ENCODE measurements around the gene DLG2.
"Not testable (repeated sequence)": the region's sequence is repeated elsewhere in the genome, so short reads cannot be mapped to it uniquely, and the experiment has no call there.

The DLG2 gene

DNA sequence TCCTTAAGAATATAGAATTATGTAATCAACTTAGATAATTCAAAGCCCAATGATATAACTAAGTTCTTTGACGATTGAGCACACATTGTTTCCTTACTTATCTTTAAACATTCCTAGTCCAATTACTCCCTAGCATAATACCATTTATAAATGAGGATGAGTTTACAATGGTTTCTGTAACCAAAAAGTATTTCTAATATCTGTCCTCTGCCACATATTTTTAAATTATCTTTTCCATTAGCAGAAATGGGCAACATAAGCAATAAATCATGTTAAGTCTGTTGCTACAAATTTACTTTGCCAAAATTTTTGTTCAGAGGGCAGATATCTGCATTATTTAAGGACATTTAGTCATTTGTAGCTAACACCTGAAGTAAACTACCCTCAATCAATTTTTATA, 31.0 kb upstream of the DLG2 start:
- no peak overlapping the region for H3K27ac Mint-ChIP-seq
- ATAC-seq (replicated peaks): no peak
- no peak overlapping the region for H3K4me3 Mint-ChIP-seq
- no peak for DNase-seq
- peaks cover 19 to 23% of the 10 kb centered on the region in 2 donors for H3K36me3 Mint-ChIP-seq
- H3K27me3 Mint-ChIP-seq: no peaks in the 10 kb centered on the region
- H3K4me1 Mint-ChIP-seq: peaks cover 14 to 38% of the 10 kb centered on the region in 2 donors
- no peaks in the 10 kb centered on the region for H3K9me3 Mint-ChIP-seq

GRCh38 chr11:85656777-85657176, 29.6 kb upstream of the DLG2 start:
- DNase-seq: no peak
- H3K27ac Mint-ChIP-seq: no peak overlapping the region
- no peaks in the 10 kb centered on the region for H3K27me3 Mint-ChIP-seq
- H3K4me3 Mint-ChIP-seq: no peak overlapping the region
- H3K9me3 Mint-ChIP-seq: no peaks in the 10 kb centered on the region
- ATAC-seq (replicated peaks): no peak
- peaks cover 15 to 45% of the 10 kb centered on the region in 2 donors for H3K4me1 Mint-ChIP-seq
- peaks cover 15 to 21% of the 10 kb centered on the region in 2 donors for H3K36me3 Mint-ChIP-seq

GRCh38 chr11:85654343-85654742, 27.2 kb upstream of the DLG2 start:
- DNase-seq; ATAC-seq (replicated peaks); H3K9me3 Mint-ChIP-seq; H3K4me3 Mint-ChIP-seq; H3K27me3 Mint-ChIP-seq; H3K27ac Mint-ChIP-seq: not testable (repeated sequence)
- Mint-ChIP-seq H3K4me1 (peaks cover 11 to 42% of the 10 kb centered on the region in 2 donors), H3K36me3 (peaks cover 5 to 18% of the 10 kb centered on the region in 2 donors)

DNA sequence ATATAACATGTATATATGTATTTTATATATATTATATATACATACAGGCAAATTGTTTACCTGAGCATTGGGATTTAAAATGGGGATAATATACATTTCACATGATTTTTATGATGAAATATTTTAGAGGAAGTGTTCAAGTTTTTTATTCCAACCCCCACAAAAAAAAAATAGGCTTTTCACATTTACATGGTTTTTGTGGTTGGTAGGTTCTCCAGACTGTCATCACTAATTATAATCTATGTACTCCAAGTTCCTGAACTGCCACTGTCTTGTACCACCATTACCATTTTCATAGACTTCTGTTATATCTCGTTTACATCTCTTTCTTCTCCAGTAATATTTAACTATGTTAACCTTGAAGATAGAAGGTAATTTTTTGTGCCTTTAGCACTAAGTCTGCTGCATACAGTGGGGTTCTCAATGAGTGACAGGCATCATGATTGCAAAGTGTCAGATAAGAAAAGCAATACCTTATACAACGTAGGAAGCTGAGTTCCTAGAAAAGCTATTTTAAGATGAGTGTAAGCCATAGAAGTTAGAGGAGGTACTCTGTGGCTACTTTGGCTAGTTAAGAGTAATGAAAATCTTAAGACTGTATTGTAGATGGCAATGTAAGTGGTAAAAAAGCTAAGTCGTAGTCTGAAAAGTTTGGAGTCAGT, 25.8 kb upstream of the DLG2 start:
- H3K4me3 Mint-ChIP-seq: no peak overlapping the region
- ATAC-seq (replicated peaks) (no peak), DNase-seq (no peak)
- H3K27me3 Mint-ChIP-seq: no peaks in the 10 kb centered on the region
- H3K4me1 Mint-ChIP-seq: peaks cover 13 to 47% of the 10 kb centered on the region in 2 donors
- H3K9me3 Mint-ChIP-seq: no peaks in the 10 kb centered on the region
- H3K36me3 Mint-ChIP-seq: peaks cover 5 to 18% of the 10 kb centered on the region in 2 donors
- H3K27ac Mint-ChIP-seq: no peak overlapping the region

DNA sequence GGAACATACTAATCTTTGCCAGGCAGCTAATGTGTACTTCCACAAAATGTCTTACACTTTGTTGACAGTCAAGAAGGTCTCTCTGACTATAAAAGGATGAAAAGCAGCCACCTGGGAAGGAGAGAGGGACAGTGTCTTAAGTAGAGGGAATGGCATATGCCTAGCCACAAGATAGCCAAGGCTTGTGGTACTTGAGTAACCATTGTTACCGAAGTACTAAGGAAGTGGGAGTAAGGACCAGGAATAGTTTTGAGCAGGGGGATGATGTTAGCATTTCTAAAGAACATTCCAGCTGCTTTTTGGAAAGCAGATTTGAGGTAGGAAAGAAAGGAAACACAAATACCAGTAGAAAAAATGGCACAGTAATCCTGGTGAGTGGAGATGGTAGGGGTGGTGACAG, 24.0 kb upstream of the DLG2 start:
- H3K4me3 Mint-ChIP-seq: no peak overlapping the region
- ATAC-seq (replicated peaks): no peak
- H3K27ac Mint-ChIP-seq: peak overlapping the region; percentile 52
- DNase-seq: no peak
- H3K4me1 Mint-ChIP-seq: peaks cover 11 to 41% of the 10 kb centered on the region in 2 donors
- H3K36me3 Mint-ChIP-seq: peaks cover 0 to 14% of the 10 kb centered on the region in 2 donors
- H3K9me3 Mint-ChIP-seq: no peaks in the 10 kb centered on the region
- no peaks in the 10 kb centered on the region for H3K27me3 Mint-ChIP-seq

DNA sequence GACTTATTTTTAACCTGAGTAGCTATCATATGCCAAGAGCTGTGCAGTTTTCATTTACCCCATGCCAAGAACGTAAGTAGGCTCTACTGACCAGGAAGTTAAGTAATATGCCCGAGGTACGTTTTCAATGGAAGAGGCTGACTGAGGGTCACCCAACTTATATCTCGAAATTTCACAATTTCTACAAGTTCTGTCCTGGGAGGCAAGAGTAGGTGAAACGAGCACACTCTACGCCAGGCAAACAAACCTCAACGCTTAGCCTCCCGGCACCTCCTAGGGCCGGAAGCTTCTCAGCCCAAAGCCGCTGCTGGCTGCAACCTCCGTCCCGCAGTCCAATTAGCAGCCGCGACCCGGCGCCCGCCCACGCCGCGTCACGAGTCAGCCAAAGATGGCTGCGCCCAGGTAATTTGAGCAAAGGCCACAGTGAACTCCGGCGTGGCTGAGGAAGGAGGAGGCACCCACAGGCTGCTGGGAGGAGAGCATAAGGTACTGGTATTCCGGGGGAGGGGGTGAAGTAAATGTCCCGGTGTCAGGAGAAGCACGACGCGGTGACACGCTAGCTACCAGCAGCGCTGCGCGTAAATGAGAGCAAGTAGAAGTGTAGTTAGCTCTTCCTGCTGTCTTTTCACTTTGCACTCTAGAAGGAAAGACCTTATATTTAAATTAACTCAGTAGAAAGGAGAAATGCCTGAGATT, 20.6 kb upstream of the DLG2 start, which contains the start of gene TMEM126A:
TMEM126A (plus strand) TSS at position 364 of the 696 bp plus-strand sequence. CDS start 2,289 bp downstream, outside the sequence.
- Mint-ChIP-seq H3K27ac (peak within 1 kb of the TSS; percentile 95), H3K9me3 (no peaks in the 10 kb centered on the region), H3K4me3 (peak within 1 kb of the TSS; percentile 87 to 96), H3K4me1 (peaks cover 9 to 30% of the 10 kb centered on the region in 2 donors), H3K36me3 (peaks cover 0 to 14% of the 10 kb centered on the region in 2 donors), H3K27me3 (peaks cover 17 to 18% of the 10 kb centered on the region in 2 donors)
- peak; percentile 98 to 99 for ATAC-seq (replicated peaks)
- DNase-seq: peak; percentile 86

DNA sequence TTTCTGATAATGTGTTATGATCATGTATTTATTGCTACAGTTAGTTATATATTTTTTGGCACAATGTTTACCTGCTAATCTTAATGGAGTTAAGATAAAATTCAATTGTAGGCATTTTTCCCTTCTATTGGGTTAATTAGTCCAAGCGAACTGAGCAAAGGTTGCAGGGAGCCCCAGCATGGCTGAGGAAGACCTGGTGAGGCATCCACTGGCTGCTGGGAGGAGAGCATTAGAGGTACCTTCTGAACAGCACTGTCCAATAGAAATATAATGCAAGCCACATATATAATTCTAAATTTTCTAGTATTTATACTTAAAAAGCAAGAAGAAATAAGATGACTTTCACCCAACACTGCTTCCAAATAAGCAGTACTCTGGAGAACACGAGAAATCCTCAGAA, 19.9 kb upstream of the DLG2 start:
- DNase-seq: no peak
- peak; percentile 10 to 17 for ATAC-seq (replicated peaks)
- H3K27ac Mint-ChIP-seq: peak overlapping the region; percentile 95
- peaks cover 0 to 14% of the 10 kb centered on the region in 2 donors for H3K36me3 Mint-ChIP-seq
- peak overlapping the region; percentile 87 to 96 for H3K4me3 Mint-ChIP-seq
- H3K27me3 Mint-ChIP-seq: peaks cover 17 to 24% of the 10 kb centered on the region in 2 donors
- H3K4me1 Mint-ChIP-seq: peaks cover 6 to 25% of the 10 kb centered on the region in 2 donors
- no peaks in the 10 kb centered on the region for H3K9me3 Mint-ChIP-seq

DNA sequence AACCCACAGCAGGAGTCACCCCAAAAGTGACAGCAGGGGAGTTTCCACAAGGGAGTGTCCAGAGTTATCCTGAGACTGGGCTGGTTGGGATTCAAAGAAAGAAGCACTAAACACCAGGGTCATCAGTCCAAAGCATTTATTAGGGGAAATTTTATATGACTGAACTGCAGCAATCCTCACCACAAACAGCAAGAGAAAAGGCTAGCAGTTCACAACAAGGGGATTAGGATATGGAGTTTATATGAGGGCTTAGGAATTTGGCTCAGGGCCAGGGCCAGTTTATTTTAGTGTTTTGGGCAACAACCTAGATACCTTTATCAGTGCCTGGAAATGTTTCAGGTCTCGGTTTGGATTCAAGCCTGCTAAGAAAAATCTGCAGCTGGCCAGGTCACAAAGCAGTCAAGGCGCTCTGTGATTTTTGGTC, 16.1 kb upstream of the DLG2 start:
- DNase-seq: no peak
- H3K36me3 Mint-ChIP-seq: peaks cover 20 to 23% of the 10 kb centered on the region in 2 donors
- H3K4me3 Mint-ChIP-seq: no peak overlapping the region
- ATAC-seq (replicated peaks): no peak
- no peak overlapping the region for H3K27ac Mint-ChIP-seq
- no peaks in the 10 kb centered on the region for H3K9me3 Mint-ChIP-seq
- peaks cover 21 to 26% of the 10 kb centered on the region in 2 donors for H3K27me3 Mint-ChIP-seq
- no peaks in the 10 kb centered on the region for H3K4me1 Mint-ChIP-seq

- Mint-ChIP-seq H3K9me3 (no peaks in the 10 kb centered on the region), H3K36me3 (peaks cover 19 to 35% of the 10 kb centered on the region in 2 donors), H3K4me1 (no peaks in the 10 kb centered on the region), H3K4me3 (no peak overlapping the region), H3K27me3 (no peaks in the 10 kb centered on the region), H3K27ac (no peak overlapping the region)
- DNase-seq (no peak), ATAC-seq (replicated peaks) (no peak)
These were observed 7.6 kb upstream of the DLG2 start for GRCh38 chr11:85634747-85635146.

DNA sequence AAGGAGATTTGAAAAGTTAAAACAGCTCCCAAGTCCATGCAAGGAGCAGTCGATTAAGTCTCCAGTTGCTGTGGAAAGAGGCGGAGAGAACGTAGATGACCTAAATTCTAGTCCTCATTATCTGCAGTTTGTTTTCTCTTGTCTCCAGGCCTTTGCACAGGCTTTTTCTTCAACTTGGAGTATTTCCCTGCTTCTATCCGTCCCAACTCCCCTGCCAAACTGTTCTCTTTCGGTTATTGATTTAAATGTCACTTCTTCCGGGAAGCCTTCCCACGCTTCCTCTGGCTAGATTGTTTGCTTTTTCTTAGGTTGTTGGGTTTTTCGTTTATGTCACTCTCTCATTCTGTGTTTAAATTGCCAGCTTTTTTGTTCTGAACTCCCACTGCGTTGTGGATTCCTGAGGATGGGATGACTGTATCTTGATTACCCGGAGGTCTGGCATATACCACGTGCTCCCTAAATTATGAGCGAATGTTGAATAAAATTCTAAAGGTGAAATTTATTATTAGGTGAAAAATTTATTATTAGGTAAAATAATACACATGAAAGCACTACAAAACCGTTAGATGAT, 1.7 kb upstream of the DLG2 start:
- H3K4me3 Mint-ChIP-seq: peak overlapping the region; percentile 96 to 98
- no peak for DNase-seq
- peak overlapping the region; percentile 95 for H3K27ac Mint-ChIP-seq
- H3K9me3 Mint-ChIP-seq: no peaks in the 10 kb centered on the region
- peak; percentile 5 to 16 for ATAC-seq (replicated peaks)
- no peaks in the 10 kb centered on the region for H3K27me3 Mint-ChIP-seq
- no peaks in the 10 kb centered on the region for H3K36me3 Mint-ChIP-seq
- H3K4me1 Mint-ChIP-seq: peaks cover 10 to 18% of the 10 kb centered on the region in 2 donors

- H3K36me3 Mint-ChIP-seq: no peaks in the 10 kb centered on the region
- H3K4me1 Mint-ChIP-seq: peaks cover 10 to 18% of the 10 kb centered on the region in 2 donors
- H3K27me3 Mint-ChIP-seq: no peaks in the 10 kb centered on the region
- H3K4me3 Mint-ChIP-seq: peak within 1 kb of the TSS; percentile 96 to 98
- DNase-seq (peak; percentile 93), ATAC-seq (replicated peaks) (peak; percentile 97 to 99)
- peak within 1 kb of the TSS; percentile 95 for H3K27ac Mint-ChIP-seq
- H3K9me3 Mint-ChIP-seq: no peaks in the 10 kb centered on the region
These were observed 1.0 kb upstream of the DLG2 start, which contains the start of gene TMEM126B for GRCh38 chr11:85627998-85628770. Gene TMEM126B, plus strand, starts transcription at chr11:85628593. Its CDS starts 15 bp downstream, at chr11:85628608.

DNA sequence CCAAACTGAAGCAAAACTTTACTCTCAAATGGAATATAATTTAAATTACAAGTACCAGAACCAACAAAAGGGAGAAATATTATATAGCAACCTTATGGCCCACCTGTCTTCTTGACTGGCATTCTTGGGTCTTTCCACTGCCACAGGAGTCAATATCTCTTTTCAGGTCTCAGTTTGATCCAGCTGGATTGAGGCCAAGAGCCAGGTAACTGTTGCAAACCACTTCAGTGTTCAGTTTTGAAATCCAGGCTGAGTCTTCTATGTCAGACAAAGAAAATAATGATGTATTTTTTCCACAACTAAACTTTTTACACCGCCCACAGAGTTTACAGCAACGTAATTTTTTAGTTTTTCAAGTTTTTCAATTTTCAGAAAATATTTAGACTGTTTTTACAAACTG, 648 bp downstream of the DLG2 start:
- no peak for ATAC-seq (replicated peaks)
- Mint-ChIP-seq H3K9me3 (no peaks in the 10 kb centered on the region), H3K4me3 (peak overlapping the region; percentile 96 to 98), H3K27me3 (no peaks in the 10 kb centered on the region), H3K36me3 (peaks cover 0 to under 1% of the 10 kb centered on the region in 2 donors), H3K4me1 (peaks cover 10 to 18% of the 10 kb centered on the region in 2 donors), H3K27ac (no peak overlapping the region)
- no peak for DNase-seq

GRCh38 chr11:85620256-85620655, 6.9 kb downstream of the DLG2 start:
- peaks cover 0 to 6% of the 10 kb centered on the region in 2 donors for H3K36me3 Mint-ChIP-seq
- H3K27ac Mint-ChIP-seq: no peak overlapping the region
- H3K27me3 Mint-ChIP-seq: peaks cover 0 to 5% of the 10 kb centered on the region in 2 donors
- ATAC-seq (replicated peaks): no peak
- no peak overlapping the region for H3K4me3 Mint-ChIP-seq
- no peak for DNase-seq
- no peaks in the 10 kb centered on the region for H3K9me3 Mint-ChIP-seq
- peaks cover 0 to 1% of the 10 kb centered on the region in 2 donors for H3K4me1 Mint-ChIP-seq

DNA sequence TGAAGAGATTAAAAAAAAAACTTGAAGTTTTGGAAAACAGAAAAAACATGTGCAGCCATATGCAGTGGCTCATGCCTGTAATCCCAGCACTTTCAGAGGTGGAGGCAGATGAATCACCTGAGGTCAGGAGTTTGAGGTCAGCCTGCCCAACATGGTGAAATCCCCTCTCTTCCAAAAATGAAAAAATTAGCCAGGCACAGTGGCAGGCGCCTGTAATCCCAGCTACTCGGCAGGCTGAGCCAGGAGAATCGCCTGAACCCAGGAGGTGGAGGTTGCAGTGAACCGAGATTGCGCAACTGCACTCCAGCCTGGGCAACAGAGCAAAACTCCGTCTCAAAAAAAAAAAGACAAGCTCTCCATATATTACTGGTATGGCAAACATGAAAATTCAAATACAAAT, 7.6 kb downstream of the DLG2 start:
- DNase-seq: no peak
- Mint-ChIP-seq H3K27ac (no peak overlapping the region), H3K27me3 (peaks cover 0 to 5% of the 10 kb centered on the region in 2 donors), H3K36me3 (peaks cover 0 to 6% of the 10 kb centered on the region in 2 donors), H3K4me1 (no peaks in the 10 kb centered on the region), H3K9me3 (no peaks in the 10 kb centered on the region), H3K4me3 (no peak overlapping the region)
- ATAC-seq (replicated peaks): no peak

Measured in stimulated activated naive B cell treated with anti-CD40 and anti-IgM and Interleukin-4, amounts not matched to agents 10 μg/mL and 1 μg/mL and 100 μg/mL, for 72 hours (primary cell).